Natural killer cell (primary cell): ENCODE data around the gene PRDM12. TPM values are rescaled to one million over a fixed set of nuclear protein-coding genes. Genes with fewer than 3 reads are reported as not detected.

ENCODE experiments used
- ATAC-seq, 3 donors: fragments of 150-1000 bp in 2 of 3; fragments of 200-7000 bp in 1 of 3; cut with Tn5 transposase; 1 replicate in 1 of 3; 2 replicates in 2 of 3; pipeline ENCODE4 v1.10.0; 2021; ENCODE audit warnings: mild to moderate bottlenecking in 2 of 3, moderate library complexity in 2 of 3
- DNase-seq, 2 donors: peaks; one replicate each; pipeline versions ENCODE4 v3.0.0 to v3.0.0-alpha.2; 2013 to 2021; ENCODE audit warnings: mixed read lengths in 1 of 2
- H3K27ac ChIP-seq: one replicate; pipeline ENCODE4 v1.5.1; 2013; ENCODE audit warnings: mild to moderate bottlenecking, low read length
- H3K27me3 ChIP-seq: one replicate; pipeline ENCODE4 v1.6.1; 2013; ENCODE audit warnings: low read length; ENCODE audit not compliant: control insufficient read depth, insufficient read depth
- H3K36me3 ChIP-seq: one replicate; pipeline ENCODE4 v1.6.1; 2013; ENCODE audit warnings: low read length; ENCODE audit not compliant: control insufficient read depth, insufficient read depth
- H3K4me1 ChIP-seq: one replicate; pipeline ENCODE4 v1.6.1; 2013; ENCODE audit warnings: low read length; ENCODE audit not compliant: control insufficient read depth, insufficient read depth
- H3K4me3 ChIP-seq: one replicate; pipeline ENCODE4 v1.5.1; 2013; ENCODE audit warnings: low read length
- H3K9me3 ChIP-seq: one replicate; pipeline ENCODE4 v1.6.1; 2013; ENCODE audit warnings: low read length; ENCODE audit not compliant: control insufficient read depth, insufficient read depth
- H3K27ac Mint-ChIP-seq, 2 donors: one replicate each; pipeline ENCODE4 v1.8.0; 2022; ENCODE audit warnings: mild to moderate bottlenecking in 2 of 2, mixed read lengths in 2 of 2, moderate library complexity in 1 of 2
- H3K27me3 Mint-ChIP-seq, 2 donors: one replicate each; pipeline ENCODE4 v1.8.0; 2022; ENCODE audit warnings: low read depth in 2 of 2, mixed read lengths in 2 of 2
- H3K36me3 Mint-ChIP-seq: one replicate; pipeline ENCODE4 v1.8.0; 2022; ENCODE audit warnings: mixed read lengths
- H3K4me1 Mint-ChIP-seq, 2 donors: one replicate each; pipeline ENCODE4 v1.8.0; 2022; ENCODE audit warnings: mixed read lengths in 2 of 2
- H3K4me3 Mint-ChIP-seq: one replicate; pipeline ENCODE4 v1.8.0; 2022; ENCODE audit warnings: mild to moderate bottlenecking, moderate library complexity, mixed read lengths
- H3K9me3 Mint-ChIP-seq, 2 donors: one replicate each; pipeline ENCODE4 v1.8.0; 2022; ENCODE audit warnings: mixed read lengths in 2 of 2
- WGBS: methylation state at CpG from one replicate; pipeline ENCODE4 v1.1.7; 2013; ENCODE audit warnings: missing lambda C conversion rate; ENCODE audit not compliant: insufficient coverage; 5-methylcytosine and 5-hydroxymethylcytosine counted together
- intact Hi-C: fragments of 100-400 bp; cut with micrococcal nuclease; formaldehyde crosslinking; loops from one replicate; pipeline ENCODE4 v1.14.2; 2022
- total RNA-seq, 4 donors: library from RNA; stranded (reverse); fragments of 120-200 nt in 1 of 4; gene quantifications; one replicate each; pipeline versions ENCODE4 v1.2.3 to v1.2.4, GENCODE V29; 2013 to 2022
- TF ChIP-seq, protein P1 (sequence below): fragments of 200-600 bp; IDR thresholded peaks from one replicate; pipeline ENCODE4 v1.8.0; 2022; ENCODE audit warnings: antibody characterized with exemption

PRDM12 gene
- total RNA-seq, 3 donors from 2014 or later (not counting 1 experiment from before 2014, with no cell fraction given), result 0.09 to 0.15 TPM; not detected in 1

DNA sequence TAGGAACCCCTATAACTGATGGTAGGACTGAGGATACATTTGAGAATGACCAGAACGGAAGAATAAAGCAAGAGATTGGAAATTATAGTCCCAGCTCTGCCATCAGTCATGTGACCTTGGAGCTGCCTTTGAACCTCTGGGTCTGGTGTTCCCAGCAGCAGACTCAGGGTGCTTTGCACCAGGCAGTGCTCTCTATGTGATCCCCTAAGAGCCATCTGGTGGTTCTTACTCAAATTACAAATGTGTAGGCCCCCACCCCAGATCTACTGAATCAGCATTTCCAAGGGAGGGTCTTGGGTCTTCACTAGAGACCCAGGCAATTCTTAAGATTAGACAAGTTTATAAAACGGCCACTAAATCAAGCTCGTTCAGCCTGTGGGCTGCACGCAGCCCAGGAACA, 40.2 kb upstream of the PRDM12 start:
- H3K36me3 Mint-ChIP-seq, result peaks cover 9% of the 10 kb centered on the region
- Histone ChIP-seq H3K36me3 (peaks cover 74% of the 10 kb centered on the region), H3K9me3 (no peaks in the 10 kb centered on the region), H3K4me1 (no peaks in the 10 kb centered on the region), H3K27ac (no peak overlapping the region), H3K4me3 (no peak overlapping the region), H3K27me3 (no peaks in the 10 kb centered on the region)
- DNase-seq (no peak), ATAC-seq (no peak)
- WGBS, result 88% methylated on average over 3 of the region's 4 CpGs
- H3K27ac Mint-ChIP-seq, result no peak overlapping the region
- TF ChIP-seq, protein P1, sequence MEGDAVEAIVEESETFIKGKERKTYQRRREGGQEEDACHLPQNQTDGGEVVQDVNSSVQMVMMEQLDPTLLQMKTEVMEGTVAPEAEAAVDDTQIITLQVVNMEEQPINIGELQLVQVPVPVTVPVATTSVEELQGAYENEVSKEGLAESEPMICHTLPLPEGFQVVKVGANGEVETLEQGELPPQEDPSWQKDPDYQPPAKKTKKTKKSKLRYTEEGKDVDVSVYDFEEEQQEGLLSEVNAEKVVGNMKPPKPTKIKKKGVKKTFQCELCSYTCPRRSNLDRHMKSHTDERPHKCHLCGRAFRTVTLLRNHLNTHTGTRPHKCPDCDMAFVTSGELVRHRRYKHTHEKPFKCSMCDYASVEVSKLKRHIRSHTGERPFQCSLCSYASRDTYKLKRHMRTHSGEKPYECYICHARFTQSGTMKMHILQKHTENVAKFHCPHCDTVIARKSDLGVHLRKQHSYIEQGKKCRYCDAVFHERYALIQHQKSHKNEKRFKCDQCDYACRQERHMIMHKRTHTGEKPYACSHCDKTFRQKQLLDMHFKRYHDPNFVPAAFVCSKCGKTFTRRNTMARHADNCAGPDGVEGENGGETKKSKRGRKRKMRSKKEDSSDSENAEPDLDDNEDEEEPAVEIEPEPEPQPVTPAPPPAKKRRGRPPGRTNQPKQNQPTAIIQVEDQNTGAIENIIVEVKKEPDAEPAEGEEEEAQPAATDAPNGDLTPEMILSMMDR, result no peak
- H3K4me1 Mint-ChIP-seq, result no peaks in the 10 kb centered on the region
- H3K4me3 Mint-ChIP-seq, result no peak overlapping the region
- no peaks in the 10 kb centered on the region for H3K27me3 Mint-ChIP-seq
- intact Hi-C loops, result no loop called here
- no peaks in the 10 kb centered on the region for H3K9me3 Mint-ChIP-seq

DNA sequence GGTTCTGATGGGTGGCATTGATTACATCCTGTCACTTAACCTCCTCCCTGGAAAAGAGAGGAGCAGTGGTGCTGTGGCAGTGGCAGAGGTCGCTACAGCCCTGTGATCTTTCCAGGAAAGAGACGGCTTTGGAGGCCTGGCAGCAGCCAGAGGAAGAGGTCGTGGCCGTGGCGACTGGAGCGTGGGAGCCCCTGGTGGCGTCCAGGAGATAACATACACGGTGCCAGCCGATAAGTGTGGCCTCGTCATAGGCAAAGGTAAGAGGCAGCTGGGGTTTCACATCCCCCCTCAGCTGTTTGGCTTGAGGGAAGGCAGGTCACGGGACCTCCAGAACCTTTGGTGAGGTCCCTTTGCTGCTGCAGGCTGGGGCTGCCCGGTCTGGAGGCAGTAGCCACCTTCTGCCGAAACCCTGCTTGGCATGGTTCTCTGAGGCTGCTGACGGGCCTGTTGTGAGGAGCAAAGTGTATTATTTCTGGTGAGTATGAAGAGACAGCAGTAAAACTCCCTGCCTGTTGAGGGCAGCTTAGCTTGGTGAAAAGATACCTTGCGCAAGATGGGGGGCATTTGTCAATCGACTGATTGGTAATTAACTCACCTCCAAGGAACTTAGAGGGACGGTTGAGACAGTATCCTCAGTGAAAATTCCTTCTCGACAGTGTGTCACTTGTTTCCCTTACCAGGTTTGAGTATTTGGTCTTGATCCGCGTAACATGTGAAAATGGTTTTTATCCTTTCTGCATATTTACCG, 38.0 kb upstream of the PRDM12 start:
- Mint-ChIP-seq H3K27me3 (no peaks in the 10 kb centered on the region), H3K4me3 (no peak overlapping the region), H3K36me3 (peaks cover 9% of the 10 kb centered on the region), H3K9me3 (no peaks in the 10 kb centered on the region), H3K27ac (no peak overlapping the region), H3K4me1 (no peaks in the 10 kb centered on the region)
- intact Hi-C loops, result no loop called here
- Histone ChIP-seq H3K9me3 (no peaks in the 10 kb centered on the region), H3K27me3 (no peaks in the 10 kb centered on the region), H3K36me3 (peaks cover 69% of the 10 kb centered on the region), H3K27ac (no peak overlapping the region), H3K4me3 (no peak overlapping the region), H3K4me1 (no peaks in the 10 kb centered on the region)
- DNase-seq (no peak), ATAC-seq (no peak)
- WGBS, result 95% methylated on average over 21 of the region's 21 CpGs
- TF ChIP-seq, protein P1, result no peak

DNA sequence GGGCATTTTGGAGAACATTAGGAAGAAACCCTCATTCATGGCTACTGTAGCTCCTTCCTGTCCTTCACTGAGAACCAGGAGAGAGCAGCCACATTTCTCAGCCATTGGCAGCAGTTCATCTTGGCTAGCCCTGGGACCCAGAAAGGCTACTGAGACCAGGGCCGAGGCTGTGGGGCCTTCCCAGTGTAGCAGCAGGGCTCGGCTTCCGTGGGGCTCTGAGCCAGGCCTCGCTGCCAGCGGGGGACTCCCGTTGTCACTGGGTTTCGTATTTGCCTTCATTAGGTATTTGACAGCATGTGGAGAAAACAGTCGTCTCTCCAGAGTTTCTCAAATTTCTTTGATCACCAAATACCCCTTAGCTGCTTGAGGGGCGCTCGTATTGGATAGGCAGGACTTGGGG, 37.3 kb upstream of the PRDM12 start:
- H3K27me3 Mint-ChIP-seq, result no peaks in the 10 kb centered on the region
- Histone ChIP-seq H3K27me3 (no peaks in the 10 kb centered on the region), H3K4me3 (no peak overlapping the region), H3K27ac (no peak overlapping the region), H3K36me3 (peaks cover 75% of the 10 kb centered on the region), H3K9me3 (no peaks in the 10 kb centered on the region), H3K4me1 (no peaks in the 10 kb centered on the region)
- no peak for DNase-seq
- TF ChIP-seq, protein P1, result no peak
- intact Hi-C loops, result no loop called here
- H3K4me3 Mint-ChIP-seq, result no peak overlapping the region
- H3K4me1 Mint-ChIP-seq, result no peaks in the 10 kb centered on the region
- H3K36me3 Mint-ChIP-seq, result peaks cover 9% of the 10 kb centered on the region
- no peak for ATAC-seq
- no peaks in the 10 kb centered on the region for H3K9me3 Mint-ChIP-seq
- 98% methylated on average over 10 of the region's 10 CpGs for WGBS
- H3K27ac Mint-ChIP-seq, result no peak overlapping the region
